LNCaP clone FGC (cell line): ENCODE measurements around the gene CYB5A.

Experiments used
- DNase-seq: peaks from one replicate; pipeline ENCODE4 v3.0.0-alpha.2; 2011; ENCODE audit warnings: low read depth
- H3K4me3 ChIP-seq: 2 replicates; pipeline ENCODE4 v1.5.1; 2011; ENCODE audit warnings: mild to moderate bottlenecking, low read depth, low read length, control low read depth
- CTCF ChIP-seq: IDR thresholded peaks from 2 replicates; pipeline ENCODE4 v1.5.1; 2012; ENCODE audit warnings: mild to moderate bottlenecking; ENCODE audit not compliant: control insufficient read depth, insufficient read depth; ENCODE audit errors: extremely low read depth

The CYB5A gene

GRCh38 chr18:74249181-74249968, 42.4 kb downstream of the CYB5A start:
- no peak overlapping the region for H3K4me3 ChIP-seq
- TF ChIP-seq CTCF: no peak
- DNase-seq: no peak

DNA sequence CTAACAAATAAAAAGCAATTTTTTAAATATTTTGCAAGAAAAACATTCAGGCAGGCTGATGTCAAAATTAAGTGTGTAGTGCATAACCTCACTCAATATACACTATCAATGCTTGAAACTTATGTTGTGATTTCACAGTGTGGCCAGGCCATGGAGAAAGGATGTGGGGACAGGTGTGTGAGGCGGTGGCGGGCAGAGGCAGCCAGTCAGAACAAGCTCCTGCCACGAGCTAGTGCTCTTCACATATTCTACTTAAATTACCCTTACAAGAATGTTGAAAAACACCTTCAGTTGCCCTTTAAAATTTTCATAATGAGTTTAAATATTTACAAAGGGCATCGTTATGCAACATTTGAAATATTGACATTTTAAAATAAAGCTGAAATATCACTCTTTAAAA, 43.2 kb downstream of the CYB5A start:
- no peak for DNase-seq
- no peak overlapping the region for H3K4me3 ChIP-seq
- TF ChIP-seq CTCF: no peak

DNA sequence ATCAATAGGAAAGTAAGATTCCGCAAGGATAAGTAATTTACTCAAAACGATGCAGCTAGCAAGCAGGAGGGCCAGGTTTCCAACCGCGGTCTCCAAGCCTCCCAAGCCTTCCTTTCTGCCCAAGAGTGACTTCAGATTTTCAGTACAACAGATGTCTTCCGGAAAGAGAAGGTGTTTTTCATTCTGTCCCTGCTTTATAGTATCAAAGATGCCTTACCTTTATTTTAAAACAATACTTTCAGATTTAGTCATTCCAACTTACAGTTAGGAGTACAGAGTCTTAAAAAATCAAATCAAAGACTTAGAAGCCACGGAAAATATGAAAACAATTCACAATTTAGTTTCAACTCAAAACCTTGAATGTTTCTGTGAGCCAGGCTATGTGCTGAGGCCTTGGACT, 43.6 kb downstream of the CYB5A start:
- DNase-seq: no peak
- TF ChIP-seq CTCF: no peak

GRCh38 chr18:74244554-74244953, 47.2 kb downstream of the CYB5A start:
- DNase-seq: no peak
- H3K4me3 ChIP-seq: no peak overlapping the region
- no peak for TF ChIP-seq CTCF

More for the DNA sequence above, 43.6 kb downstream of the CYB5A start:
- no peak overlapping the region for H3K4me3 ChIP-seq

DNA sequence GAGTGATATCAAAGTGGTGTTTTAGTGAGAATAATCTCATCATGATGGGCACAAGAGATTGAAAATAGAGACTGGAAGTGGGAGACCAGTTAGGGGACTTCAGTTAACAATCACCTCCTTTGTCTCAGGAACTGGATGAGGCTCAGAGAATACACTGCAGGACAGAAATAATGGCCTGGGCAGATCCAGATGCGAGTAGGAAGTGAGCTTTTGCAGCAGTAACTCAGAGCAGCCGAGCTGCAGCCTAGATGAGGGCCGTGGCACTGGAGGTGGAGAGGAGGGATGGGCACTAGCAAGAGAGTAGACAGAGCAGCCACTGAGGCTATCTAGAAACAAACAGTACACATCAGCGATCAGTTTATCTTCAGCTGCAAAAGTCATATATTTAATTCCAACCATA, 48.6 kb downstream of the CYB5A start:
- no peak overlapping the region for H3K4me3 ChIP-seq
- no peak for DNase-seq
- TF ChIP-seq CTCF: no peak

GRCh38 chr18:74242438-74243096, 49.2 kb downstream of the CYB5A start:
- DNase-seq: no peak
- no peak overlapping the region for H3K4me3 ChIP-seq
- TF ChIP-seq CTCF: no peak

DNA sequence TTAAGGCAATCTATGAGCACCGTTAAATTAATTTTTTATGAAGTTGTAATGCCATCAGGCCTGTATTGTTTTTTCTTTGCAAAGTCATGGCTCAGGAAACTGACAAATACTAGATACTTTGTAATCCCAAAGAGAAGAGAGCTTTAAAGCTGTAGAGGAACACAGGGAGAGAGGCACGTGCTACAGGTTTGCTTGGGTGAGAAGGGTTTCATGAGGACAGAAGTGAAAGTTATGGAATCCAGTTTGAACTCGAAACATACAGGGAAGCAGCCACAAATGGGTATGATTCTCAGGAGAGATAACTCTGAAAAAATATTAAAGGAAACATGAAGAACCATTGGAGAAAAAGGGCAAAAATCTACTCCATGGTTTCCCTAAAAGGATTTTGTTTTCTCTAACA, 49.8 kb downstream of the CYB5A start:
- no peak for TF ChIP-seq CTCF
- no peak overlapping the region for H3K4me3 ChIP-seq
- no peak for DNase-seq
